ENCODE results near the gene SPAG9. TPM values are rescaled to one million over a fixed set of nuclear protein-coding genes. Genes with fewer than 3 reads are reported as not detected.

The SPAG9 gene
- polyA plus RNA-seq, 1 donor from 2014 or later, result 201 TPM

GRCh38 chr17:50925296-50925891, 195.3 kb downstream of the SPAG9 start:
- Histone ChIP-seq H3K79me2 (replicated peaks; ENCODE audit: insufficient read depth, low read length) (no peaks in the 10 kb centered on the region), H3K27ac (ENCODE audit: low read length) (no peak overlapping the region), H3K9me2 (ENCODE audit: insufficient read depth, low read length) (no peaks in the 10 kb centered on the region), H3K36me3 (ENCODE audit: insufficient read depth, low read length) (no peaks in the 10 kb centered on the region), H3K9ac (ENCODE audit: low read length) (no peak overlapping the region), H3K27me3 (ENCODE audit: insufficient read depth, low read depth, low read length) (no peaks in the 10 kb centered on the region), H3F3A (ENCODE audit: insufficient read depth, low read length, poor library complexity, severe bottlenecking) (no peaks in the 10 kb centered on the region), H2AFZ (ENCODE audit: low read depth, low read length) (no peak overlapping the region), H3K4me2 (ENCODE audit: low read length) (no peak overlapping the region), H4K20me1 (ENCODE audit: insufficient read depth) (no peaks in the 10 kb centered on the region), H3K9me3 (ENCODE audit: low read length) (no peaks in the 10 kb centered on the region), H3K4me3 (ENCODE audit: low read length) (no peak overlapping the region)
- no peak for TF ChIP-seq MXI1 (conservative IDR thresholded peaks at IDR 0.05; ENCODE audit: poor library complexity, severe bottlenecking)
- no peak for TF ChIP-seq EZH2 (IDR thresholded peaks at IDR 0.05; ENCODE audit: borderline replicate concordance, insufficient read depth, low read length, poor library complexity, severe bottlenecking)
- TF ChIP-seq POLR2AphosphoS5 (IDR thresholded peaks at IDR 0.05), result no peak
- no peak for TF ChIP-seq EP300 (conservative IDR thresholded peaks at IDR 0.05; ENCODE audit: poor library complexity, severe bottlenecking)
- TF ChIP-seq, protein P1, sequence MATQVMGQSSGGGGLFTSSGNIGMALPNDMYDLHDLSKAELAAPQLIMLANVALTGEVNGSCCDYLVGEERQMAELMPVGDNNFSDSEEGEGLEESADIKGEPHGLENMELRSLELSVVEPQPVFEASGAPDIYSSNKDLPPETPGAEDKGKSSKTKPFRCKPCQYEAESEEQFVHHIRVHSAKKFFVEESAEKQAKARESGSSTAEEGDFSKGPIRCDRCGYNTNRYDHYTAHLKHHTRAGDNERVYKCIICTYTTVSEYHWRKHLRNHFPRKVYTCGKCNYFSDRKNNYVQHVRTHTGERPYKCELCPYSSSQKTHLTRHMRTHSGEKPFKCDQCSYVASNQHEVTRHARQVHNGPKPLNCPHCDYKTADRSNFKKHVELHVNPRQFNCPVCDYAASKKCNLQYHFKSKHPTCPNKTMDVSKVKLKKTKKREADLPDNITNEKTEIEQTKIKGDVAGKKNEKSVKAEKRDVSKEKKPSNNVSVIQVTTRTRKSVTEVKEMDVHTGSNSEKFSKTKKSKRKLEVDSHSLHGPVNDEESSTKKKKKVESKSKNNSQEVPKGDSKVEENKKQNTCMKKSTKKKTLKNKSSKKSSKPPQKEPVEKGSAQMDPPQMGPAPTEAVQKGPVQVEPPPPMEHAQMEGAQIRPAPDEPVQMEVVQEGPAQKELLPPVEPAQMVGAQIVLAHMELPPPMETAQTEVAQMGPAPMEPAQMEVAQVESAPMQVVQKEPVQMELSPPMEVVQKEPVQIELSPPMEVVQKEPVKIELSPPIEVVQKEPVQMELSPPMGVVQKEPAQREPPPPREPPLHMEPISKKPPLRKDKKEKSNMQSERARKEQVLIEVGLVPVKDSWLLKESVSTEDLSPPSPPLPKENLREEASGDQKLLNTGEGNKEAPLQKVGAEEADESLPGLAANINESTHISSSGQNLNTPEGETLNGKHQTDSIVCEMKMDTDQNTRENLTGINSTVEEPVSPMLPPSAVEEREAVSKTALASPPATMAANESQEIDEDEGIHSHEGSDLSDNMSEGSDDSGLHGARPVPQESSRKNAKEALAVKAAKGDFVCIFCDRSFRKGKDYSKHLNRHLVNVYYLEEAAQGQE (IDR thresholded peaks at IDR 0.05; ENCODE audit: borderline replicate concordance), result no peak
- no peak for TF ChIP-seq TAF1 (IDR thresholded peaks at IDR 0.05; ENCODE audit: low read depth)
- TF ChIP-seq SMC3 (conservative IDR thresholded peaks at IDR 0.05; ENCODE audit: poor library complexity), result no peak
- no peak for TF ChIP-seq RAD21 (conservative IDR thresholded peaks at IDR 0.05)
- TF ChIP-seq, protein P2, sequence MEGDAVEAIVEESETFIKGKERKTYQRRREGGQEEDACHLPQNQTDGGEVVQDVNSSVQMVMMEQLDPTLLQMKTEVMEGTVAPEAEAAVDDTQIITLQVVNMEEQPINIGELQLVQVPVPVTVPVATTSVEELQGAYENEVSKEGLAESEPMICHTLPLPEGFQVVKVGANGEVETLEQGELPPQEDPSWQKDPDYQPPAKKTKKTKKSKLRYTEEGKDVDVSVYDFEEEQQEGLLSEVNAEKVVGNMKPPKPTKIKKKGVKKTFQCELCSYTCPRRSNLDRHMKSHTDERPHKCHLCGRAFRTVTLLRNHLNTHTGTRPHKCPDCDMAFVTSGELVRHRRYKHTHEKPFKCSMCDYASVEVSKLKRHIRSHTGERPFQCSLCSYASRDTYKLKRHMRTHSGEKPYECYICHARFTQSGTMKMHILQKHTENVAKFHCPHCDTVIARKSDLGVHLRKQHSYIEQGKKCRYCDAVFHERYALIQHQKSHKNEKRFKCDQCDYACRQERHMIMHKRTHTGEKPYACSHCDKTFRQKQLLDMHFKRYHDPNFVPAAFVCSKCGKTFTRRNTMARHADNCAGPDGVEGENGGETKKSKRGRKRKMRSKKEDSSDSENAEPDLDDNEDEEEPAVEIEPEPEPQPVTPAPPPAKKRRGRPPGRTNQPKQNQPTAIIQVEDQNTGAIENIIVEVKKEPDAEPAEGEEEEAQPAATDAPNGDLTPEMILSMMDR (IDR thresholded peaks at IDR 0.05; ENCODE audit: poor library complexity, severe bottlenecking), result no peak

DNA sequence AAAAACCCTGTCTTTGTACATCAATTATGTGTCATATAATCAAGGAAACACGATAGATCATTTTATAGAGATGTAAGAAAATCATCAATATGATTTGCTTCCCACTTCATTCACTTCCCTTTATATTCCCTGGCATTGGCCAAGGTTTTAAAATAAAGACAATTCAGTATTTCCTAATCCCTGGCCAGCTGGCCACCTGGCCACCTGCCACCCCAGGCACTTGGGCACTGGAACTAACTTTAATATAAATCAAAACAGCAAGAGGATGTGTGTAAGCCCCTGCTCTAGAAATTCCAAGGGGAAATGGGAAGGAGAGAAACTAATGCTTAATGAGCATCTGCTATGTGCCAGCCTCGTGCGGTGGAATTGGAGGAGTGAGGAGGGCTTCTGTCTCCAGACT, 195.9 kb downstream of the SPAG9 start:
- Histone ChIP-seq H3K4me3 (ENCODE audit: low read length) (no peak overlapping the region), H3K27me3 (ENCODE audit: insufficient read depth, low read depth, low read length) (no peaks in the 10 kb centered on the region), H3K36me3 (ENCODE audit: insufficient read depth, low read length) (no peaks in the 10 kb centered on the region), H3K79me2 (replicated peaks; ENCODE audit: insufficient read depth, low read length) (no peaks in the 10 kb centered on the region), H4K20me1 (ENCODE audit: insufficient read depth) (no peaks in the 10 kb centered on the region), H3K4me2 (ENCODE audit: low read length) (no peak overlapping the region), H3F3A (ENCODE audit: insufficient read depth, low read length, poor library complexity, severe bottlenecking) (no peaks in the 10 kb centered on the region), H3K9me2 (ENCODE audit: insufficient read depth, low read length) (no peaks in the 10 kb centered on the region), H2AFZ (ENCODE audit: low read depth, low read length) (no peak overlapping the region), H3K27ac (ENCODE audit: low read length) (no peak overlapping the region), H3K9me3 (ENCODE audit: low read length) (no peaks in the 10 kb centered on the region), H3K9ac (ENCODE audit: low read length) (no peak overlapping the region)
- TF ChIP-seq POLR2AphosphoS5 (IDR thresholded peaks at IDR 0.05), result no peak
- TF ChIP-seq SMC3 (conservative IDR thresholded peaks at IDR 0.05; ENCODE audit: poor library complexity), result no peak
- no peak for TF ChIP-seq MXI1 (conservative IDR thresholded peaks at IDR 0.05; ENCODE audit: poor library complexity, severe bottlenecking)
- TF ChIP-seq, protein P1 (IDR thresholded peaks at IDR 0.05; ENCODE audit: borderline replicate concordance), result no peak
- TF ChIP-seq, protein P2 (IDR thresholded peaks at IDR 0.05; ENCODE audit: poor library complexity, severe bottlenecking), result no peak
- TF ChIP-seq RAD21 (conservative IDR thresholded peaks at IDR 0.05), result no peak
- TF ChIP-seq EP300 (conservative IDR thresholded peaks at IDR 0.05; ENCODE audit: poor library complexity, severe bottlenecking), result no peak
- no peak for TF ChIP-seq TAF1 (IDR thresholded peaks at IDR 0.05; ENCODE audit: low read depth)
- no peak for TF ChIP-seq EZH2 (IDR thresholded peaks at IDR 0.05; ENCODE audit: borderline replicate concordance, insufficient read depth, low read length, poor library complexity, severe bottlenecking)

All from neural cell (in vitro differentiated cells).